GM15510 (cell line): Measurements from ENCODE around the gene HS3ST1.

Experiments
- POLR2A ChIP-seq: IDR thresholded peaks from 3 replicates; pipeline ENCODE4 v1.6.1; 2011; ENCODE audit warnings: borderline replicate concordance; ENCODE audit not compliant: insufficient read length; ENCODE audit errors: extremely low read depth

Gene HS3ST1

GRCh38 chr4:11423465-11423864, 5.2 kb downstream of the HS3ST1 start:
- TF ChIP-seq POLR2A = no peak

- TF ChIP-seq POLR2A = no peak
Observed at GRCh38 chr4:11421116-11421515, 7.6 kb downstream of the HS3ST1 start.

GRCh38 chr4:11420327-11420726, 8.4 kb downstream of the HS3ST1 start:
- no peak for TF ChIP-seq POLR2A

- no peak for TF ChIP-seq POLR2A
Observed at GRCh38 chr4:11418610-11419009, 10.1 kb downstream of the HS3ST1 start.

GRCh38 chr4:11416767-11417113, 12.0 kb downstream of the HS3ST1 start:
- no peak for TF ChIP-seq POLR2A

- TF ChIP-seq POLR2A = no peak
Observed at GRCh38 chr4:11416071-11416766, 12.5 kb downstream of the HS3ST1 start.

GRCh38 chr4:11415409-11416070, 13.2 kb downstream of the HS3ST1 start:
- no peak for TF ChIP-seq POLR2A

- no peak for TF ChIP-seq POLR2A
Observed at GRCh38 chr4:11412211-11412610, 16.5 kb downstream of the HS3ST1 start.

- TF ChIP-seq POLR2A = no peak
Observed at GRCh38 chr4:11409632-11410031, 19.1 kb downstream of the HS3ST1 start.

- no peak for TF ChIP-seq POLR2A
Observed at GRCh38 chr4:11408233-11408967, 20.3 kb downstream of the HS3ST1 start.

GRCh38 chr4:11407551-11407950, 21.1 kb downstream of the HS3ST1 start:
- TF ChIP-seq POLR2A = no peak

GRCh38 chr4:11404431-11404830, 24.3 kb downstream of the HS3ST1 start:
- TF ChIP-seq POLR2A = no peak

- no peak for TF ChIP-seq POLR2A
Observed at GRCh38 chr4:11402192-11402591, 26.5 kb downstream of the HS3ST1 start.

GRCh38 chr4:11399461-11399971, 29.2 kb downstream of the HS3ST1 start:
- TF ChIP-seq POLR2A = no peak

GRCh38 chr4:11397819-11398610, 30.7 kb downstream of the HS3ST1 start:
- TF ChIP-seq POLR2A = no peak

- no peak for TF ChIP-seq POLR2A
Observed at GRCh38 chr4:11397146-11397545, 31.5 kb downstream of the HS3ST1 start.

- no peak for TF ChIP-seq POLR2A
Observed at GRCh38 chr4:11393551-11393950, 35.1 kb downstream of the HS3ST1 start.
